ENCODE data around the gene ICE2. TPM values are rescaled to one million over a fixed set of nuclear protein-coding genes. Genes with fewer than 3 reads are reported as not detected.

ICE2 gene
- total and polyA plus RNA-seq, 2 of the 4 experiments (the other 2 are of a cell fraction) = 14.7 to 21.1 TPM

DNA sequence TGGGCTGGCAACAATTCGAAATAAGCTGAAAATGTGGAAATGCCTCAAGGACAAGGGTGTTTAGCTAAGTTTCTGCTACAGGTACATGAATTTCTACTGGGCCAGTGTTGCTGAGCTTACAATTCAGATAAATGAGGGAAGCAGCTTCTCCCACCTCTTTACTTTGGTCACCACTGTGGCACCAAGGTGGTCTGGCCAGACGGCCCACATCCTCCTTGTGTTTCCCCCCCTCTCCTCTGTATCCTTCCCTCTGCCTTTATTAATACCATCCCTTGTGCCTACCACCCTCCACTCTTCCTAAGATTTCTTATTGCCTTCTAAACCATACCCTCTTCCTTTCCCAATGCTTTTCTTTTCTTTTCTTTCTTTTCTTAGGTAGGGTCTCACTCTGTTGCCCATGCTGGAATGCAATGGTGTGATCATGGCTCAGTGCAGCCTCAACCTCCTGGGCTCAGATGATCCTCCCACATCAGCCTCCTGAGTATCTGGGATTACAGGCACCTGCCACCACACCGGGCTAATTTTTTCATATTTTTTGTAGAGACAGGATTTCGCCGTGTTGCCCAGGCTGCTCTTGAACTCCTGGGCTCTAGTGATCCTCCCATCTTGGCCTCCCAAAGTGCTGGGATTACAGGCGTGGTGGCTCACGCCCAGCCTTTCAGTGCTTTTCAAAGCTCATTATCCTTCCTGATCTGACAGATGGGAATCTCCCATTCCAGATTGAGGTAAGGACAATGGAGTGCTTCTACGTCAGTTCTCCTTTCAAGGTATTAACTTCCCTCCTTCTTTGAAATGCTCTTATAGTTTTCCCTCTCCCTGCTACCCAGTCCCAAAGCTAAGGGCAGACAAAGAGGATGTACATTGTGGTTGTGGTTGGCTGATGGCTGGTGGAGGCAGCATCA is 95.9 kb downstream of the ICE2 start:
- Histone ChIP-seq H3K14ac (replicated peaks; ENCODE audit: low read depth, low read length) (0 out of 2 replicates have a peak overlapping the region, but pooled peaks have one; percentile 37), H3K4me2 (ENCODE audit: low read depth, low read length) (no peak overlapping the region), H2BK120ac (ENCODE audit: low read depth, low read length) (no peak overlapping the region), H3K23ac (ENCODE audit: low read depth, low read length) (peak overlapping the region; percentile 59), H3K9ac (ENCODE audit: low read depth, low read length) (no peak overlapping the region), H2BK5ac (ENCODE audit: low read depth, low read length, poor library complexity, severe bottlenecking) (peak overlapping the region; percentile 1), H2BK20ac (ENCODE audit: low read depth, low read length) (no peak overlapping the region), H2BK15ac (ENCODE audit: low read depth, low read length) (no peak overlapping the region), H3K79me1 (ENCODE audit: low read depth in 1 of 2, low read length in 2 of 2) (peaks cover 9 to 45% of the 10 kb centered on the region in 2 experiments; a peak in 3 of 4 replicates), H2AK5ac (ENCODE audit: low read depth, low read length) (peak overlapping the region; percentile 8; the same call in 1 of the 2 replicates), H3K27me3 (ENCODE audit: control insufficient read depth, insufficient read depth, low read length) (no peaks in the 10 kb centered on the region), H3K36me3 (ENCODE audit: control insufficient read depth, insufficient read depth, low read length) (peaks cover 32% of the 10 kb centered on the region), H3K18ac (ENCODE audit: low read depth, low read length) (no peak overlapping the region), H4K5ac (ENCODE audit: low read depth, low read length) (no peak overlapping the region; the same call in 1 of the 2 replicates), H2AFZ (replicated peaks; ENCODE audit: low read length, poor library complexity) (no peak overlapping the region), H3K56ac (ENCODE audit: extremely low read depth, insufficient read depth, low read length) (no peak overlapping the region), H2AK9ac (replicated peaks; ENCODE audit: low read depth, low read length, poor library complexity) (no peak overlapping the region), H4K20me1 (ENCODE audit: insufficient read depth, low read length) (peaks cover 90% of the 10 kb centered on the region), H3K4me3 (ENCODE audit: insufficient read depth, low read depth, low read length) (no peak overlapping the region), H4K91ac (ENCODE audit: insufficient read depth, low read depth, low read length) (no peak overlapping the region), H3K4ac (ENCODE audit: low read depth, low read length) (peak overlapping the region; percentile 9; the same call in 1 of the 2 replicates), H3K9me3 (ENCODE audit: control insufficient read depth, insufficient read depth, low read length) (no peaks in the 10 kb centered on the region), H3K9me1 (ENCODE audit: insufficient read depth, low read length) (peaks cover 32% of the 10 kb centered on the region), H3K4me1 (ENCODE audit: control insufficient read depth, insufficient read depth, low read length) (peaks cover 24% of the 10 kb centered on the region), H3K27ac (ENCODE audit: insufficient read depth, low read length) (peak overlapping the region; percentile 55; the same call in 1 of the 2 replicates), H4K8ac (ENCODE audit: low read depth in 2 of 2, low read length in 2 of 2) (no peak overlapping the region)
- no peak for ATAC-seq (ENCODE audit: low read depth)
- CTCF ChIA-PET = no interaction called here
- POLR2A ChIA-PET (ENCODE audit: unreplicated experiment) = no interaction called here
- no peak for DNase-seq
- 95% methylated on average over 3 of the region's 8 CpGs; no CpG with 5 or more reads in 1 of the 2 experiments for WGBS, 2 experiments (ENCODE audit: extremely low coverage in 2 of 2, insufficient read length in 1 of 2)
- intact Hi-C loops (cut with micrococcal nuclease) = no loop called here
- dilution Hi-C loops (cut with HindIII; ENCODE audit: low sequenced_read_pairs, unreplicated experiment) = no loop called here
- in situ Hi-C loops (cut with MboI; ENCODE audit: low sequenced_read_pairs) = no loop called here
- no peak for TF ChIP-seq MAZ (IDR thresholded peaks at IDR 0.05; ENCODE audit: borderline replicate concordance, low read depth, low read length)
- TF ChIP-seq SMC3 (IDR thresholded peaks at IDR 0.05; ENCODE audit: low read depth, low read length) = no peak
- TF ChIP-seq RAD21 (IDR thresholded peaks at IDR 0.05; ENCODE audit: low read length) = no peak
- no peak for TF ChIP-seq FOS (IDR thresholded peaks at IDR 0.05; ENCODE audit: low read depth, low read length)
- TF ChIP-seq MXI1 (IDR thresholded peaks at IDR 0.05; ENCODE audit: borderline replicate concordance, low read depth, low read length) = no peak
- TF ChIP-seq POLR2A (IDR thresholded peaks at IDR 0.05; ENCODE audit: low read depth, low read length) = 0 out of 2 replicates have a peak, but pooled peaks have one; percentile 19
- no peak for TF ChIP-seq RFX5 (IDR thresholded peaks at IDR 0.05; ENCODE audit: low read depth, low read length)
- TF ChIP-seq, protein P1, sequence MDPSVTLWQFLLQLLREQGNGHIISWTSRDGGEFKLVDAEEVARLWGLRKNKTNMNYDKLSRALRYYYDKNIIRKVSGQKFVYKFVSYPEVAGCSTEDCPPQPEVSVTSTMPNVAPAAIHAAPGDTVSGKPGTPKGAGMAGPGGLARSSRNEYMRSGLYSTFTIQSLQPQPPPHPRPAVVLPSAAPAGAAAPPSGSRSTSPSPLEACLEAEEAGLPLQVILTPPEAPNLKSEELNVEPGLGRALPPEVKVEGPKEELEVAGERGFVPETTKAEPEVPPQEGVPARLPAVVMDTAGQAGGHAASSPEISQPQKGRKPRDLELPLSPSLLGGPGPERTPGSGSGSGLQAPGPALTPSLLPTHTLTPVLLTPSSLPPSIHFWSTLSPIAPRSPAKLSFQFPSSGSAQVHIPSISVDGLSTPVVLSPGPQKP (IDR thresholded peaks at IDR 0.05; ENCODE audit: borderline replicate concordance, low read depth, low read length) = no peak
- TF ChIP-seq, protein P2, sequence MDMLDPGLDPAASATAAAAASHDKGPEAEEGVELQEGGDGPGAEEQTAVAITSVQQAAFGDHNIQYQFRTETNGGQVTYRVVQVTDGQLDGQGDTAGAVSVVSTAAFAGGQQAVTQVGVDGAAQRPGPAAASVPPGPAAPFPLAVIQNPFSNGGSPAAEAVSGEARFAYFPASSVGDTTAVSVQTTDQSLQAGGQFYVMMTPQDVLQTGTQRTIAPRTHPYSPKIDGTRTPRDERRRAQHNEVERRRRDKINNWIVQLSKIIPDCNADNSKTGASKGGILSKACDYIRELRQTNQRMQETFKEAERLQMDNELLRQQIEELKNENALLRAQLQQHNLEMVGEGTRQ (IDR thresholded peaks at IDR 0.05; ENCODE audit: low read depth, low read length) = no peak
- no TSS peak for BruUV-seq (replicated peaks)

Data from IMR-90 (cell line).